ENCODE data around the gene MIGA2. TPM values are rescaled to one million over a fixed set of nuclear protein-coding genes. Genes with fewer than 3 reads are reported as not detected.
"Not testable (repeated sequence)": the region's sequence is repeated elsewhere in the genome, so short reads cannot be mapped to it uniquely, and the experiment has no call there.

The MIGA2 gene, protein sequence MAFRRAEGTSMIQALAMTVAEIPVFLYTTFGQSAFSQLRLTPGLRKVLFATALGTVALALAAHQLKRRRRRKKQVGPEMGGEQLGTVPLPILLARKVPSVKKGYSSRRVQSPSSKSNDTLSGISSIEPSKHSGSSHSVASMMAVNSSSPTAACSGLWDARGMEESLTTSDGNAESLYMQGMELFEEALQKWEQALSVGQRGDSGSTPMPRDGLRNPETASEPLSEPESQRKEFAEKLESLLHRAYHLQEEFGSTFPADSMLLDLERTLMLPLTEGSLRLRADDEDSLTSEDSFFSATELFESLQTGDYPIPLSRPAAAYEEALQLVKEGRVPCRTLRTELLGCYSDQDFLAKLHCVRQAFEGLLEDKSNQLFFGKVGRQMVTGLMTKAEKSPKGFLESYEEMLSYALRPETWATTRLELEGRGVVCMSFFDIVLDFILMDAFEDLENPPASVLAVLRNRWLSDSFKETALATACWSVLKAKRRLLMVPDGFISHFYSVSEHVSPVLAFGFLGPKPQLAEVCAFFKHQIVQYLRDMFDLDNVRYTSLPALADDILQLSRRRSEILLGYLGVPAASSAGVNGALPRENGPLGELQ
- total RNA-seq = 22.7 TPM

DNA sequence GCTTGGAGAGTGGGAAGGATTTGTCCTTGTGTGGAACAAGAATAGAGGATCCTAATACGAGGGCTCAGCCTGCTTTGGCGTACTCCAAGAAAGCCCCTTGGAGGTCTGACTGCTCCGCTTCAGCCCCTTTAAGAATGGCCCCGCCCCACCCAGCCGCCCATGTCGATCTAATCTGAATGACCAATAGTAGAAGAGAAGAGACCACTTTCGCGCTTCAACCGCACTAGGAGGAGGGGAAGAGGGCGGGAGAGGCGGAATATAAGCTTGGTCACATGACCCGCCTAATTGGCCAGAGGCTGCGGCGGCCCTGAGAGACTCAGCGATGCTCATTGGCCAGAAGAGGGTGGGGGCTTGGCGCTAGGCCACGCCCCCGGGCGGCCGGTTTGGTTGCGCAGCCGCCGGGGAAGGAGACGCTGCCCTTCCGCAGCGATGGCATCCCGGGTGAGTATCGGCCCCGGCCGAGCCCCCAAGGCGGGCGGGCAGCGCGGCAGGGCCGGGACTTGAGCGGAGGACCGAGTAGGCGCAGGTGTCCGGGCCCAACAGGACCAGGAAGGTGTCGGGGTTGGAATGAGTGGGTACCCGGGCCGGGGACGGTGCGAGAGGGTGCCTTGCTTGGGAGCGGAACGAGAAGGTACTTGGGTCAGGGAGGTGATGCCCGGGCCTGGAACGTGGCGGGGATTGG is at the start of gene MIGA2:
Gene MIGA2, plus strand, starts transcription at position 386 of the 682 bp plus-strand sequence. CDS start 3,969 bp downstream, outside the sequence.
- Histone ChIP-seq H3K4me3 (ENCODE audit: low read length) (peak within 1 kb of the TSS; percentile 80), H3K9me3 (ENCODE audit: low read depth, low read length) (no peaks in the 10 kb centered on the region), H3K27me3 (ENCODE audit: insufficient read depth, low read length) (no peaks in the 10 kb centered on the region), H3K4me1 (ENCODE audit: insufficient read depth, low read length) (peaks cover 24% of the 10 kb centered on the region)

DNA sequence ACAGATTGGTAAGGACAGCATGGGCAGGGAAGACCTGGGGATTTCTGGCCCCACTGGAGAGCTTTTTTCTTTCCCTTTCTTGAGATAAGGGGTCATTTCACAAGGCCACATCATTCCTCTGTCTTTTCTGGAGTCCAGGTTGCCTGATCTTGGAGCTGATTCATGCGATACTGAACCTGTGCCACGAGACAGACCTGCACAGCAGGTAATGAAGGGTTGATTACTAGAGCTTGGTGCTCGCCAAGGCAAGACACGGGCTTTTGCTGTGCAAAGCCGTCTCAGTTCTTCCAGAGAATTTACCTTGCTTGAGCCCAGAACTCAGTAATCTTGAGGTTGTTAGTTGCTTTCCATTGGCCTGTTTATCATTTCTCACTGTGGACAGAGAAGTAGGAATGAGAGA is 49.8 kb upstream of the MIGA2 start:
- Histone ChIP-seq H3K9me3 (ENCODE audit: low read depth, low read length) (no peaks in the 10 kb centered on the region), H3K4me3 (ENCODE audit: low read length) (no peak overlapping the region), H3K27me3 (ENCODE audit: insufficient read depth, low read length) (no peaks in the 10 kb centered on the region), H3K4me1 (ENCODE audit: insufficient read depth, low read length) (no peaks in the 10 kb centered on the region)

DNA sequence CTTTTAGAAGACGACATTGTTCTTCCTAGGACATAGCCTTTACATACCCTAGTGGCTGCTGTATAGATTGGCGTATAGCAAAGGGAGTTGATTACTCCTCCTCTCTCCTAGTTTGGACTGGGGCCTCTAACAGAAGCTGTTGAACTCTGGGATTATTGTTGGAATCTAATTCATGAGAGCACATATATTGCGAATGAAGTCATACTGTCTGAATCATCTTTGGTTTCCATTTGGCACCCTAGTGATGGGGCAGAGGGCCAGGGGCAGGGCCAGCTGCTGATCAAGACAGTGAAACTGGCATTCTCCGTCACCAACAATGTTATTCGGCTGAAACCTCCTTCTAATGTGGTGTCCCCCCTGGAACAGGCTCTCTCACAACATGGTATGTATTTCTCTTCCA is 48.6 kb upstream of the MIGA2 start:
- H3K4me1 ChIP-seq (ENCODE audit: insufficient read depth, low read length) = no peaks in the 10 kb centered on the region
- no peak overlapping the region for H3K4me3 ChIP-seq (ENCODE audit: low read length)
- no peaks in the 10 kb centered on the region for H3K27me3 ChIP-seq (ENCODE audit: insufficient read depth, low read length)
- no peaks in the 10 kb centered on the region for H3K9me3 ChIP-seq (ENCODE audit: low read depth, low read length)

DNA sequence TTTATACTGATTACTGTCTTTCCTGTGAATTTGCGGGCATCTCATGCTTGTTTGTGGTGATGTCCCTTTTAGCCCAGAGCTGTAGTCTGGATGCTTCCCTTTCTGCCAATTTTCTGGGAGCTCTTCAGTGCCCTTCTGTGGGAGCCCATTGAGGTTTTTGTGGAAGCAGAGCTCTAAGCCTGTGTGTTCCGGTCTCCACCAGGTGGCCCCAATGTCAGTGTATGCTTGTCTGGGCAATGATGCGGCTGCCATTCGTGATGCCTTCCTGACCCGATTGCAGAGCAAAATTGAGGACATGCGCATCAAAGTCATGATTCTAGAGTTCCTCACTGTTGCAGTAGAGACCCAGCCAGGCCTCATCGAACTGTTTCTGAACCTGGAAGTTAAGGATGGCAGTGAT is 43.4 kb upstream of the MIGA2 start:
- H3K9me3 ChIP-seq (ENCODE audit: low read depth, low read length) = no peaks in the 10 kb centered on the region

DNA sequence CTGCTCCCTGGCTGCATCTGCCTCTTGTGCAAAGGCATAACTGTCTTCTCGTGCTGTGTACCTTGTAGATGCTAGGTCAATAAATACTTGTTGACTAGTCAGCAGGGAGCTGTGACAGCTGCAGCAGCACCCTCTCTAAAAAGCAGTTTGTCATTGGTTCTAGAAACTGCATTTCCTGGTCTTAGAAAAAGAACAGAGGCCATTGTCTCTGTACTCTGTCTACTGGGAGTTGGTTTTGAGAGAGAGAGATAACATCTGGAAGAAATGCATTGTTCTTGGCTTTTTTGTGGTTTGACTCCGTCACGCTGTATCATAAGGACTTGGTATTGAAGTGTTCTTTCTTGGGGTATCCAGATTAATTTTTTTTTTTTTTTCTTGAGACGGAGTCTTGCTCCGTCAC is 40.6 kb upstream of the MIGA2 start:
- H3K4me1 ChIP-seq (ENCODE audit: insufficient read depth, low read length) = no peaks in the 10 kb centered on the region
- no peaks in the 10 kb centered on the region for H3K9me3 ChIP-seq (ENCODE audit: low read depth, low read length)
- H3K27me3 ChIP-seq (ENCODE audit: insufficient read depth, low read length) = no peaks in the 10 kb centered on the region
- no peak overlapping the region for H3K4me3 ChIP-seq (ENCODE audit: low read length)

More for the DNA sequence above, 43.4 kb upstream of the MIGA2 start:
- Histone ChIP-seq H3K4me3 (ENCODE audit: low read length) (no peak overlapping the region), H3K27me3 (ENCODE audit: insufficient read depth, low read length) (no peaks in the 10 kb centered on the region), H3K4me1 (ENCODE audit: insufficient read depth, low read length) (no peaks in the 10 kb centered on the region)

DNA sequence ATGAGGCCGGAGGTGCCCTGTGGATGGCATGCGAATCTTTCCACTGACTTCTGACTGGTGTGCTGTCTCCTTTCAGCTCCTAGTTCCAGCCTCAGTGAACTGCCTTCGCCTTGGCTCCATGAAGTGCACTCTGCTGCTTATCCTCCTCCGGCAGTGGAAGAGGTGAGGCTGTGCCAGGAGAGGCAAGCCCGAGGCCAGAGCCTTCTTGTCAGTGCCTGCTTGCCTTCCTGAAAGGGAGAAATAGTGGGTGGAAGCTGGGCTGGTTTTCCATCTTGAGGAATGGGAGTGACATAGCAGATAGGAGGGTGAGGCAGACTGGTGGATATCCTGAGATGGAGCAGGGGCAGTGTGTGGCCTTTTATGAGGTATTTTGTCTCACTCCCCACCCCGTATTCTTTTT is 38.0 kb upstream of the MIGA2 start:
- H3K27me3 ChIP-seq (ENCODE audit: insufficient read depth, low read length) = no peaks in the 10 kb centered on the region
- H3K4me1 ChIP-seq (ENCODE audit: insufficient read depth, low read length) = no peaks in the 10 kb centered on the region
- H3K4me3 ChIP-seq (ENCODE audit: low read length) = no peak overlapping the region
- H3K9me3 ChIP-seq (ENCODE audit: low read depth, low read length) = no peaks in the 10 kb centered on the region

DNA sequence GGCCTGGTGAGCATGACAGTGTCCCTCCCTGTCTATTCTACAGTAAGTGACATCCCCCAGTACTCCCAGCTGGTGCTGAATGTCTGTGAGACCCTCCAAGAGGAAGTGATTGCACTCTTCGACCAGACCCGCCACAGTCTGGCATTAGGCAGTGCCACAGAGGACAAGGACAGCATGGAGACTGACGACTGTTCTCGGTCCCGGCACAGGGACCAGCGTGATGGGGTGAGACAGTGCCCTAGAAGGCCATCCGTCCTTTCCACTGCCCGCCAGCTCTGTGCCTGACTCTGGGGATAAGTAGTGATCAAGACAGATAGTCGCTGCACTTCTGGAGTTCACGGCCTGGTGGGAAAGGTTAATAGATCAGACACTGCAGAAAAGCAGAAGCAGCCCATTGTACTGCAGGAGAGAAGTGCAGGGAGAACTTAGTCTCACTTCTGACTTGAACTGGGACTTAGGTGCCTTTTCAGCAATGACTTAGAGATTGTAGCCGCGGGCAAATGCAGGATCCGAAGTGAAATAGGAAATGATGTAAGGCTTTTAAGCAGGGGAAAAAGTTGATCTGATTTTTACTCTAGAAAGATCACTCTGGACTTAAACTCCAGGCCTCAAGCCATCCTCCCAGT is 36.7 kb upstream of the MIGA2 start:
- no peaks in the 10 kb centered on the region for H3K9me3 ChIP-seq (ENCODE audit: low read depth, low read length)
- H3K4me1 ChIP-seq (ENCODE audit: insufficient read depth, low read length) = no peaks in the 10 kb centered on the region
- no peak overlapping the region for H3K4me3 ChIP-seq (ENCODE audit: low read length)
- H3K27me3 ChIP-seq (ENCODE audit: insufficient read depth, low read length) = no peaks in the 10 kb centered on the region

DNA sequence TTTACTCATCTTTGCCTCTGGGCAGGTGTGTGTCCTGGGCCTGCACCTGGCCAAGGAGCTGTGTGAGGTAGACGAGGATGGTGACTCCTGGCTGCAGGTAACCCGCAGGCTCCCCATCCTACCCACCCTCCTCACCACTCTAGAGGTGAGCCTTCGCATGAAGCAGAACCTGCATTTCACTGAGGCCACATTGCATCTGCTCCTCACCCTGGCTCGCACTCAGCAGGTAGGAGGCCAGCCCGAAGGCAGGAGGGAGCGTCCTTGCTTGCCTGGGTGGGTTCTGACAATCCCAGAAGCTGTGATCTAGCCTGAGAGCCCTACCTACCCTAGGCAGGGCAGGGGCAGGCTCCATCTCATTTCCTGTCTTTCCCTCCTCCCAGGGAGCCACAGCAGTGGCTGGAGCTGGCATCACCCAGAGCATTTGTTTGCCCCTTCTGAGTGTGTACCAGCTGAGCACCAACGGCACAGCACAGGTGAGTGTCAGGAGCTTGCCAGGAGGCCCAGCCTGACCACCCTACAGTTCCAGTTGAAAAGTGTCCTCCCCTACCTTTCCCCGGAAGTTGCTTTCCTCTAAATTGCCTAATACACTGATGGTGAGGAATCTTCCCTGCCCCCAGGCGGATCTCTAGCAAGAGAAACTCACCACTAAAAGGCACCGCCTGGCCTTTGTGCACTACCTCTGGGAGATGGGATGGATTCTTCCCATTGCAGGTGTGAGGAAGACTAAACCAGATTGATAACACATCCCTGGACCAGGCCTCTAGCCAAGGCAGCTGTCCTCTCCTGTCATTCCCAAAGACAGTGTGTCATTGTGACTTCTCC is 34.7 kb upstream of the MIGA2 start:
- Histone ChIP-seq H3K4me1 (ENCODE audit: insufficient read depth, low read length) (no peaks in the 10 kb centered on the region), H3K9me3 (ENCODE audit: low read depth, low read length) (no peaks in the 10 kb centered on the region), H3K4me3 (ENCODE audit: low read length) (no peak overlapping the region), H3K27me3 (ENCODE audit: insufficient read depth, low read length) (no peaks in the 10 kb centered on the region)

DNA sequence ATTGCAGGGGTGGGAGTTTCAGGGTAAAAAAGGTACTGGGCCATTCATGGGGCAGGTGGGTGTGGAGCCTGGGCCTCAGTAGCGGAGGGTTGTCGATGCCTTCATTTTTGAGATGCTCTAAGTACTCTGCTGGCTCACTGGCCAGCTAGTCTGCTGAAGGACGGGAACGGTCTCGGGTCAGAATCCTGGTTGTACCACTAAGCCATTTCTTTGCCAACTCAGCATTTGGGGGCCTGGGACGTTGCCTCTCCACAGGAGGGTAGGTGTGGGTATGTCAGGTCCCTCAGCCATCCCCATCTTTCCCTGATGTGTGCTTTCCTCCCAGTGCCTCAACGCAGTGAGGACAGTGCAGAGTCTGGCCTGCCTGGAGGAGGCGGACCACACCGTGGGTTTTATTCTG is 33.4 kb upstream of the MIGA2 start:
- Histone ChIP-seq H3K27me3 (ENCODE audit: insufficient read depth, low read length) (no peaks in the 10 kb centered on the region), H3K9me3 (ENCODE audit: low read depth, low read length) (no peaks in the 10 kb centered on the region), H3K4me1 (ENCODE audit: insufficient read depth, low read length) (no peaks in the 10 kb centered on the region), H3K4me3 (ENCODE audit: low read length) (no peak overlapping the region)

DNA sequence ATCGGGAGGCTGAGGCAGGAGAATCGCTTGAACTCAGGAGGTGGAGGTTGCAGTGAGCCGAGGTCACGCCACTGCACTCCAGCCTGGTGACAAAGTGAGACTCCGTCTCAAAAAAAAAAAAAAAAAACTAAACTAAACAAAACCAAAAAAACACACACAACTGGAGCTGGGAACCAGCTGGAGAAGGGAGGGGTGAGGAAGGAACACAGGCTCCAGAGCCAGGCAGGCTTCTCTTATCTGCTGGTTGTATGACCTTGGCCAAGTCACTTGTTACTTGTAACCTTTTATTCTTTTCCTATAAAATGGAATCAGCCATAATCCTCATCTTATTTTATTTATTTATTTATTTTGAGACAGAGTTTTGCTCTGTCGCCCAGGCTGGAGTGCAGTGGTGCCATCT is 32.3 kb upstream of the MIGA2 start:
- H3K4me3 ChIP-seq (ENCODE audit: low read length); H3K27me3 ChIP-seq (ENCODE audit: insufficient read depth, low read length); H3K9me3 ChIP-seq (ENCODE audit: low read depth, low read length); H3K4me1 ChIP-seq (ENCODE audit: insufficient read depth, low read length): not testable (repeated sequence)

DNA sequence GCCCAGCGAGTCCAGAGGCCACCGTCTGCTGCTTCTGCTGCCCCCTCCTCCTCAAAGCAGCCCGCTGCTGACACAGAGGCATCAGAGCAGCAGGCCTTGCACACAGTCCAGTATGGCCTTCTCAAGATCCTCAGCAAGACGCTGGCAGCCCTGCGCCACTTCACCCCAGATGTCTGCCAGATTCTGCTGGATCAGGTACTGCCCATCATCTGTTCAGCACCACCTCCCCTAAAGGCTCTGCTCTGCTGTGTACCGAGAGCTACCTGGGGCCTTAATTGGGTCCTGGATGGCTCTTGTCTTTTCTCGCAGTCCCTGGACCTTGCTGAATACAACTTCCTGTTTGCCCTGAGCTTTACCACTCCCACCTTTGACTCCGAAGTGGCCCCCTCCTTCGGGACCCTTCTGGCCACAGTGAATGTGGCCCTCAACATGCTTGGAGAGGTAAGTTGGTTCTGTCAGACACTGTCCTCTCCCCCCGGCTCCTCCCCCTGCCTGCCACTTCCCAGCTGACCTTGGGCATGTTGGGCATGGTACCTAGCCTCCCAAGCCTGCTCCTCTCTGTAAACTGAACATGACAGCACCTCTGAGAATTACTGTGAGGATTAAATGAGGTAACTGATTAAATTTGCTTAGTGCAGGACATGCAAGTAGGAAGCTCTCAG is 31.0 kb upstream of the MIGA2 start:
- no peaks in the 10 kb centered on the region for H3K9me3 ChIP-seq (ENCODE audit: low read depth, low read length)
- no peaks in the 10 kb centered on the region for H3K27me3 ChIP-seq (ENCODE audit: insufficient read depth, low read length)
- H3K4me3 ChIP-seq (ENCODE audit: low read length) = no peak overlapping the region
- H3K4me1 ChIP-seq (ENCODE audit: insufficient read depth, low read length) = no peaks in the 10 kb centered on the region

DNA sequence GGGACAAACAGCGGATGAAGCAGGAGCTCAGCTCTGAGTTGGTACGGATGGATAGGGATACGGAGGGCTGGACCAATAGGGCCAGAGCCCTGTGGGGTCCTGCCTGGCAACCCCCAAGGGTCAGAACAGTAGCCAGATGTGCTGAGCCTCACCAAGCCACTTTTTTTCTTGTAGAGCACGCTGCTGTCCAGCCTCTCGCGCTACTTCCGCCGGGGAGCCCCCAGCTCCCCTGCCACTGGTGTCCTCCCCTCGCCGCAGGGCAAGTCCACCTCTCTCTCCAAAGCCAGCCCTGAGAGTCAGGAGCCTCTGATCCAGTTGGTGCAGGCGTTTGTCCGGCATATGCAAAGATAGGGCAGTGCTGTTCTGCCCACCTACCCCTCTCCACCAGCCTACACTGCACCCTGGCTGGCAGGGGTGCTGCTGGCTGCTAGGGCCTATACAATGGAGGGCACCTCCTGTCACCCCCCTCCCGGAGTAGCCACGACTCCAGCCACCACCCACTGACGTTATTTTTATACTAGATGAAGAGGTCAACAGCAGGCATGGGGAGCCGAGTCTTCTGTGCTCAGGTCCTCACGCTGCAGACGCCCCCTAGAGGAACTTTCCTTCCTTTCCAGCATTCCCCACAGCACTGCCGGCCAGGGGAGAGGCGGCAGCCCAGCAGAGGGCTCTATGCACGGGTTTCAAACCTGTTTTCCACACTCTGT is 29.9 kb upstream of the MIGA2 start:
- Histone ChIP-seq H3K9me3 (ENCODE audit: low read depth, low read length) (no peaks in the 10 kb centered on the region), H3K27me3 (ENCODE audit: insufficient read depth, low read length) (no peaks in the 10 kb centered on the region), H3K4me1 (ENCODE audit: insufficient read depth, low read length) (no peaks in the 10 kb centered on the region), H3K4me3 (ENCODE audit: low read length) (no peak overlapping the region)

DNA sequence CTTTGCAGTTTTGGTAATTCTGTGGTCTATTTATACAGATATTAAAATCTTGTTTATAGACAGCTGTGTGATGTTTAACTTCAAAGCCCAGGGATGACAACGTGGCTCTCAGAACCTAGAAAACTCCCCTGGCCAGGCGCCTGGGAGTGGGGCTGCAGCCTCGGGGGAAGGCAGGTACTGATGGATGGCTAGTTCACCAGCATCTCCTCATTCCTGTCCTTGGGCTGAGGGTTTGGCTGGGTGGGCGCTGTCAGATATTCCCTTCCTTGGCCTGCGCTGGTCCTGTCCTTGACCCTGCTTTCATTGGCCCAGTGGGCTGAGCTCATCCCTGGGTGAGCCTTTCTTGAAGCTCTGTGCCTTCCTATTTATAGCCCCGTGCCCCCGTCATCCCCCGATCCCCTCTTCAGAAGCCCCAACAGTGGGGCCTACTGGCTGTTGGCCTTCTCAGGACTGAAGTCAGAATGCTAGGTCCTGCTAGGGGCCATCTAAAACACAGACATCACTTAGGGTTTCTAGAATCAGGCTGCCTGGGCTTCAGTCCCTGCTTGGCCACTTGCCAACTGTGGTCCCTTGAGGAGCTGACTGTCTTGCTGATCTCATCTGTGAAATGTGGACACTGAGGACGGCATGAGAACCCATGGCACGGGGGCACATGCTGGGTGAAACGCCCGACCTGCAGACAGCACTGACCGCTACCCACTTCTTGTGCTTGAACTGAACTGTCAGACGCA is 29.2 kb upstream of the MIGA2 start:
- Histone ChIP-seq H3K4me1 (ENCODE audit: insufficient read depth, low read length) (no peaks in the 10 kb centered on the region), H3K27me3 (ENCODE audit: insufficient read depth, low read length) (no peaks in the 10 kb centered on the region), H3K4me3 (ENCODE audit: low read length) (no peak overlapping the region), H3K9me3 (ENCODE audit: low read depth, low read length) (no peaks in the 10 kb centered on the region)

Measured in mononuclear cell (primary cell).